ENCODE results near the gene KHNYN. TPM values are rescaled to one million over a fixed set of nuclear protein-coding genes. Genes with fewer than 3 reads are reported as not detected.

Gene KHNYN
- total and polyA plus RNA-seq, 2 of the 8 experiments (the other 6 are each of a cell fraction or from before 2014, with no cell fraction given): 7.6 to 22.3 TPM

DNA sequence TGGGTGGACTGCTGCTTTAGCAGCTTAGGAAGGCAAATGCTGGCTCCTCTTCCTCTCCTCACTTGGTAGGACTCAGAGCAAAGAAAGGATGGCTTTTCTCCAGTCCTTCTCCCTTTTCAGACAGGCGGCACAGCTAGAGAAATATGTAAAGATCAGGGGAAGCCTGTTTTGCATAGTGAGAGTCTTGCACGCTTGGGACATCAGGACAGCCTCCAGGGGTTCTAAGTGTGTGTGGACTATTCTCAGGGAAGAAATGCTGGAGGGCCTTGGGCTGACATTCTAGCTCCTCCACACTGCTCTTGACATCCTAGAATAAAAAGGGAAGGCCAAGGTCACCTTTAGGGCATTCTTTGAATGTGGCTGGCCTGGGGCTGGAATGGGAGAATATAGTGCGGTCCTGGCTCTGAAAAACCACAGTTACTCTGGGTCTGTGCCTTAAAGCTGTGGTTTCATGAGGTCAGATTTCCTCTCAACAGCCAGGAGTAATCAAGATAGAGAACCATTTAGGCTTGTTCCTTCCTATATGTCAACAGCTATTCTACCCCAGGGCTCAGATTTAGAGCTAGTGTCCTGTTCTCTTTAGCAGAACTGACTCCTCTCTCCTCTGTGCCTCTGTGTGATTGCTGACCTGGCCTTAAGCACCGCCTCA, 54.0 kb downstream of the KHNYN start (continued):
- TF ChIP-seq, protein P1, sequence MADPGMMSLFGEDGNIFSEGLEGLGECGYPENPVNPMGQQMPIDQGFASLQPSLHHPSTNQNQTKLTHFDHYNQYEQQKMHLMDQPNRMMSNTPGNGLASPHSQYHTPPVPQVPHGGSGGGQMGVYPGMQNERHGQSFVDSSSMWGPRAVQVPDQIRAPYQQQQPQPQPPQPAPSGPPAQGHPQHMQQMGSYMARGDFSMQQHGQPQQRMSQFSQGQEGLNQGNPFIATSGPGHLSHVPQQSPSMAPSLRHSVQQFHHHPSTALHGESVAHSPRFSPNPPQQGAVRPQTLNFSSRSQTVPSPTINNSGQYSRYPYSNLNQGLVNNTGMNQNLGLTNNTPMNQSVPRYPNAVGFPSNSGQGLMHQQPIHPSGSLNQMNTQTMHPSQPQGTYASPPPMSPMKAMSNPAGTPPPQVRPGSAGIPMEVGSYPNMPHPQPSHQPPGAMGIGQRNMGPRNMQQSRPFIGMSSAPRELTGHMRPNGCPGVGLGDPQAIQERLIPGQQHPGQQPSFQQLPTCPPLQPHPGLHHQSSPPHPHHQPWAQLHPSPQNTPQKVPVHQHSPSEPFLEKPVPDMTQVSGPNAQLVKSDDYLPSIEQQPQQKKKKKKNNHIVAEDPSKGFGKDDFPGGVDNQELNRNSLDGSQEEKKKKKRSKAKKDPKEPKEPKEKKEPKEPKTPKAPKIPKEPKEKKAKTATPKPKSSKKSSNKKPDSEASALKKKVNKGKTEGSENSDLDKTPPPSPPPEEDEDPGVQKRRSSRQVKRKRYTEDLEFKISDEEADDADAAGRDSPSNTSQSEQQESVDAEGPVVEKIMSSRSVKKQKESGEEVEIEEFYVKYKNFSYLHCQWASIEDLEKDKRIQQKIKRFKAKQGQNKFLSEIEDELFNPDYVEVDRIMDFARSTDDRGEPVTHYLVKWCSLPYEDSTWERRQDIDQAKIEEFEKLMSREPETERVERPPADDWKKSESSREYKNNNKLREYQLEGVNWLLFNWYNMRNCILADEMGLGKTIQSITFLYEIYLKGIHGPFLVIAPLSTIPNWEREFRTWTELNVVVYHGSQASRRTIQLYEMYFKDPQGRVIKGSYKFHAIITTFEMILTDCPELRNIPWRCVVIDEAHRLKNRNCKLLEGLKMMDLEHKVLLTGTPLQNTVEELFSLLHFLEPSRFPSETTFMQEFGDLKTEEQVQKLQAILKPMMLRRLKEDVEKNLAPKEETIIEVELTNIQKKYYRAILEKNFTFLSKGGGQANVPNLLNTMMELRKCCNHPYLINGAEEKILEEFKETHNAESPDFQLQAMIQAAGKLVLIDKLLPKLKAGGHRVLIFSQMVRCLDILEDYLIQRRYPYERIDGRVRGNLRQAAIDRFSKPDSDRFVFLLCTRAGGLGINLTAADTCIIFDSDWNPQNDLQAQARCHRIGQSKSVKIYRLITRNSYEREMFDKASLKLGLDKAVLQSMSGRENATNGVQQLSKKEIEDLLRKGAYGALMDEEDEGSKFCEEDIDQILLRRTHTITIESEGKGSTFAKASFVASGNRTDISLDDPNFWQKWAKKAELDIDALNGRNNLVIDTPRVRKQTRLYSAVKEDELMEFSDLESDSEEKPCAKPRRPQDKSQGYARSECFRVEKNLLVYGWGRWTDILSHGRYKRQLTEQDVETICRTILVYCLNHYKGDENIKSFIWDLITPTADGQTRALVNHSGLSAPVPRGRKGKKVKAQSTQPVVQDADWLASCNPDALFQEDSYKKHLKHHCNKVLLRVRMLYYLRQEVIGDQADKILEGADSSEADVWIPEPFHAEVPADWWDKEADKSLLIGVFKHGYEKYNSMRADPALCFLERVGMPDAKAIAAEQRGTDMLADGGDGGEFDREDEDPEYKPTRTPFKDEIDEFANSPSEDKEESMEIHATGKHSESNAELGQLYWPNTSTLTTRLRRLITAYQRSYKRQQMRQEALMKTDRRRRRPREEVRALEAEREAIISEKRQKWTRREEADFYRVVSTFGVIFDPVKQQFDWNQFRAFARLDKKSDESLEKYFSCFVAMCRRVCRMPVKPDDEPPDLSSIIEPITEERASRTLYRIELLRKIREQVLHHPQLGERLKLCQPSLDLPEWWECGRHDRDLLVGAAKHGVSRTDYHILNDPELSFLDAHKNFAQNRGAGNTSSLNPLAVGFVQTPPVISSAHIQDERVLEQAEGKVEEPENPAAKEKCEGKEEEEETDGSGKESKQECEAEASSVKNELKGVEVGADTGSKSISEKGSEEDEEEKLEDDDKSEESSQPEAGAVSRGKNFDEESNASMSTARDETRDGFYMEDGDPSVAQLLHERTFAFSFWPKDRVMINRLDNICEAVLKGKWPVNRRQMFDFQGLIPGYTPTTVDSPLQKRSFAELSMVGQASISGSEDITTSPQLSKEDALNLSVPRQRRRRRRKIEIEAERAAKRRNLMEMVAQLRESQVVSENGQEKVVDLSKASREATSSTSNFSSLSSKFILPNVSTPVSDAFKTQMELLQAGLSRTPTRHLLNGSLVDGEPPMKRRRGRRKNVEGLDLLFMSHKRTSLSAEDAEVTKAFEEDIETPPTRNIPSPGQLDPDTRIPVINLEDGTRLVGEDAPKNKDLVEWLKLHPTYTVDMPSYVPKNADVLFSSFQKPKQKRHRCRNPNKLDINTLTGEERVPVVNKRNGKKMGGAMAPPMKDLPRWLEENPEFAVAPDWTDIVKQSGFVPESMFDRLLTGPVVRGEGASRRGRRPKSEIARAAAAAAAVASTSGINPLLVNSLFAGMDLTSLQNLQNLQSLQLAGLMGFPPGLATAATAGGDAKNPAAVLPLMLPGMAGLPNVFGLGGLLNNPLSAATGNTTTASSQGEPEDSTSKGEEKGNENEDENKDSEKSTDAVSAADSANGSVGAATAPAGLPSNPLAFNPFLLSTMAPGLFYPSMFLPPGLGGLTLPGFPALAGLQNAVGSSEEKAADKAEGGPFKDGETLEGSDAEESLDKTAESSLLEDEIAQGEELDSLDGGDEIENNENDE (IDR thresholded peaks at IDR 0.05; ENCODE audit: insufficient replicate concordance, low read length): no peak
- no peak for TF ChIP-seq CREB1 (IDR thresholded peaks at IDR 0.05)
- no peak for TF ChIP-seq SP1 (IDR thresholded peaks at IDR 0.05; ENCODE audit: low read depth, low read length)
- TF ChIP-seq GTF2F1 (IDR thresholded peaks at IDR 0.05; ENCODE audit: borderline replicate concordance, low read depth, low read length): no peak
- no peak for TF ChIP-seq RNF2 (IDR thresholded peaks at IDR 0.05; ENCODE audit: borderline replicate concordance, low read depth, low read length, missing control alignments, poor library complexity, severe bottlenecking)
- TF ChIP-seq, protein P2, sequence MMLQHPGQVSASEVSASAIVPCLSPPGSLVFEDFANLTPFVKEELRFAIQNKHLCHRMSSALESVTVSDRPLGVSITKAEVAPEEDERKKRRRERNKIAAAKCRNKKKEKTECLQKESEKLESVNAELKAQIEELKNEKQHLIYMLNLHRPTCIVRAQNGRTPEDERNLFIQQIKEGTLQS (IDR thresholded peaks at IDR 0.05; ENCODE audit: insufficient read depth, low read depth, low read length): no peak
- TF ChIP-seq CEBPB (IDR thresholded peaks at IDR 0.05; ENCODE audit: low read depth, low read length): no peak
- no peak for TF ChIP-seq POLR2A (IDR thresholded peaks at IDR 0.05; ENCODE audit: control extremely low read depth in 1 of 2, low read depth in 2 of 2, low read length in 2 of 2)
- TF ChIP-seq EZH2 (IDR thresholded peaks at IDR 0.05; ENCODE audit: low read depth, low read length, severe bottlenecking): no peak
